Measurements from ENCODE around the gene FETUB. TPM values are rescaled to one million over a fixed set of nuclear protein-coding genes. Genes with fewer than 3 reads are reported as not detected.
A peak's percentile ranks its signal among the peaks of the same experiment; 100 is the strongest.

Gene FETUB
- polyA plus RNA-seq, 1 donor, result not detected

- H3K4me3 ChIP-seq (ENCODE audit: low read length), result no peak overlapping the region
- H3K27me3 ChIP-seq (ENCODE audit: control insufficient read depth, insufficient read depth, low read length), result no peaks in the 10 kb centered on the region
- no peaks in the 10 kb centered on the region for H3K36me3 ChIP-seq (ENCODE audit: control insufficient read depth, insufficient read depth, low read length)
- no peak overlapping the region for H3K27ac ChIP-seq (ENCODE audit: low read length)
- WGBS (ENCODE audit: insufficient coverage, low lambda C conversion rate), result no CpG with 5 or more reads among the region's 3 CpGs
- DNase-seq, result no peak
- H3K9me3 ChIP-seq (ENCODE audit: control insufficient read depth, low read depth, low read length), result no peaks in the 10 kb centered on the region
- H3K4me1 ChIP-seq (ENCODE audit: control insufficient read depth, insufficient read depth, low read length), result no peaks in the 10 kb centered on the region
Observed at GRCh38 chr3:186651678-186652215, 11.5 kb downstream of the FETUB start.

GRCh38 chr3:186653080-186653707 is 13.0 kb downstream of the FETUB start:
- Histone ChIP-seq H3K4me1 (ENCODE audit: control insufficient read depth, insufficient read depth, low read length) (no peaks in the 10 kb centered on the region), H3K4me3 (ENCODE audit: low read length) (no peak overlapping the region), H3K36me3 (ENCODE audit: control insufficient read depth, insufficient read depth, low read length) (no peaks in the 10 kb centered on the region), H3K27me3 (ENCODE audit: control insufficient read depth, insufficient read depth, low read length) (no peaks in the 10 kb centered on the region), H3K27ac (ENCODE audit: low read length) (no peak overlapping the region), H3K9me3 (ENCODE audit: control insufficient read depth, low read depth, low read length) (no peaks in the 10 kb centered on the region)
- no peak for DNase-seq
- no CpG with 5 or more reads among the region's 7 CpGs for WGBS (ENCODE audit: insufficient coverage, low lambda C conversion rate)

GRCh38 chr3:186653984-186654383 is 13.8 kb downstream of the FETUB start:
- Histone ChIP-seq H3K9me3 (ENCODE audit: control insufficient read depth, low read depth, low read length) (no peaks in the 10 kb centered on the region), H3K27ac (ENCODE audit: low read length) (no peak overlapping the region)
- DNase-seq, result no peak

GRCh38 chr3:186663361-186664118 is 23.3 kb downstream of the FETUB start:
- WGBS (ENCODE audit: insufficient coverage, low lambda C conversion rate), result no CpG with 5 or more reads among the region's 7 CpGs
- no peak overlapping the region for H3K27ac ChIP-seq (ENCODE audit: low read length)
- no peaks in the 10 kb centered on the region for H3K27me3 ChIP-seq (ENCODE audit: control insufficient read depth, insufficient read depth, low read length)

More at GRCh38 chr3:186653984-186654383, 13.8 kb downstream of the FETUB start:
- Histone ChIP-seq H3K27me3 (ENCODE audit: control insufficient read depth, insufficient read depth, low read length) (no peaks in the 10 kb centered on the region), H3K4me3 (ENCODE audit: low read length) (no peak overlapping the region), H3K4me1 (ENCODE audit: control insufficient read depth, insufficient read depth, low read length) (no peaks in the 10 kb centered on the region), H3K36me3 (ENCODE audit: control insufficient read depth, insufficient read depth, low read length) (no peaks in the 10 kb centered on the region)
- WGBS (ENCODE audit: insufficient coverage, low lambda C conversion rate), result no CpG with 5 or more reads among the region's 6 CpGs

GRCh38 chr3:186664119-186664495 is 23.9 kb downstream of the FETUB start:
- no peak overlapping the region for H3K4me3 ChIP-seq (ENCODE audit: low read length)
- DNase-seq, result no peak
- H3K27me3 ChIP-seq (ENCODE audit: control insufficient read depth, insufficient read depth, low read length), result no peaks in the 10 kb centered on the region
- H3K9me3 ChIP-seq (ENCODE audit: control insufficient read depth, low read depth, low read length), result no peaks in the 10 kb centered on the region
- H3K4me1 ChIP-seq (ENCODE audit: control insufficient read depth, insufficient read depth, low read length), result no peaks in the 10 kb centered on the region
- H3K27ac ChIP-seq (ENCODE audit: low read length), result no peak overlapping the region
- no peaks in the 10 kb centered on the region for H3K36me3 ChIP-seq (ENCODE audit: control insufficient read depth, insufficient read depth, low read length)

More at GRCh38 chr3:186663361-186664118, 23.3 kb downstream of the FETUB start:
- no peak overlapping the region for H3K4me3 ChIP-seq (ENCODE audit: low read length)
- no peaks in the 10 kb centered on the region for H3K4me1 ChIP-seq (ENCODE audit: control insufficient read depth, insufficient read depth, low read length)
- no peaks in the 10 kb centered on the region for H3K36me3 ChIP-seq (ENCODE audit: control insufficient read depth, insufficient read depth, low read length)
- DNase-seq, result no peak
- no peaks in the 10 kb centered on the region for H3K9me3 ChIP-seq (ENCODE audit: control insufficient read depth, low read depth, low read length)

GRCh38 chr3:186664506-186664905 is 24.3 kb downstream of the FETUB start:
- Histone ChIP-seq H3K4me1 (ENCODE audit: control insufficient read depth, insufficient read depth, low read length) (no peaks in the 10 kb centered on the region), H3K9me3 (ENCODE audit: control insufficient read depth, low read depth, low read length) (no peaks in the 10 kb centered on the region), H3K27me3 (ENCODE audit: control insufficient read depth, insufficient read depth, low read length) (no peaks in the 10 kb centered on the region), H3K4me3 (ENCODE audit: low read length) (no peak overlapping the region), H3K27ac (ENCODE audit: low read length) (no peak overlapping the region), H3K36me3 (ENCODE audit: control insufficient read depth, insufficient read depth, low read length) (no peaks in the 10 kb centered on the region)
- WGBS (ENCODE audit: insufficient coverage, low lambda C conversion rate), result no CpG with 5 or more reads among the region's 4 CpGs
- no peak for DNase-seq

- Histone ChIP-seq H3K27ac (ENCODE audit: low read length) (no peak within 1 kb of the TSS), H3K9me3 (ENCODE audit: control insufficient read depth, low read depth, low read length) (no peaks in the 10 kb centered on the region), H3K4me3 (ENCODE audit: low read length) (no peak within 1 kb of the TSS), H3K27me3 (ENCODE audit: control insufficient read depth, insufficient read depth, low read length) (no peaks in the 10 kb centered on the region), H3K4me1 (ENCODE audit: control insufficient read depth, insufficient read depth, low read length) (no peaks in the 10 kb centered on the region), H3K36me3 (ENCODE audit: control insufficient read depth, insufficient read depth, low read length) (no peaks in the 10 kb centered on the region)
- no peak for DNase-seq
- no CpG with 5 or more reads among the region's 8 CpGs for WGBS (ENCODE audit: insufficient coverage, low lambda C conversion rate)
Observed at GRCh38 chr3:186665625-186666188, 25.5 kb downstream of the FETUB start, which contains the start of gene HRG. TSS of gene HRG (plus strand) at chr3:186666014. CDS start at chr3:186666032, 18 bp downstream.

GRCh38 chr3:186668426-186668825 is 28.2 kb downstream of the FETUB start:
- H3K4me3 ChIP-seq (ENCODE audit: low read length), result no peak overlapping the region

GRCh38 chr3:186669378-186670084 is 29.3 kb downstream of the FETUB start:
- Histone ChIP-seq H3K36me3 (ENCODE audit: control insufficient read depth, insufficient read depth, low read length) (no peaks in the 10 kb centered on the region), H3K27me3 (ENCODE audit: control insufficient read depth, insufficient read depth, low read length) (peaks cover under 1% of the 10 kb centered on the region), H3K4me1 (ENCODE audit: control insufficient read depth, insufficient read depth, low read length) (no peaks in the 10 kb centered on the region), H3K27ac (ENCODE audit: low read length) (no peak overlapping the region), H3K9me3 (ENCODE audit: control insufficient read depth, low read depth, low read length) (no peaks in the 10 kb centered on the region), H3K4me3 (ENCODE audit: low read length) (no peak overlapping the region)
- no CpG with 5 or more reads among the region's 2 CpGs for WGBS (ENCODE audit: insufficient coverage, low lambda C conversion rate)
- peak in 1 of 2 donors; percentile 25 for DNase-seq

More at GRCh38 chr3:186668426-186668825, 28.2 kb downstream of the FETUB start:
- no peak overlapping the region for H3K27ac ChIP-seq (ENCODE audit: low read length)
- 100% methylated on average over 1 of the region's 6 CpGs for WGBS (ENCODE audit: insufficient coverage, low lambda C conversion rate)
- no peaks in the 10 kb centered on the region for H3K36me3 ChIP-seq (ENCODE audit: control insufficient read depth, insufficient read depth, low read length)
- H3K4me1 ChIP-seq (ENCODE audit: control insufficient read depth, insufficient read depth, low read length), result no peaks in the 10 kb centered on the region
- no peak for DNase-seq
- H3K9me3 ChIP-seq (ENCODE audit: control insufficient read depth, low read depth, low read length), result no peaks in the 10 kb centered on the region
- no peaks in the 10 kb centered on the region for H3K27me3 ChIP-seq (ENCODE audit: control insufficient read depth, insufficient read depth, low read length)

- Histone ChIP-seq H3K4me3 (ENCODE audit: low read length) (no peak overlapping the region), H3K9me3 (ENCODE audit: control insufficient read depth, low read depth, low read length) (no peaks in the 10 kb centered on the region), H3K36me3 (ENCODE audit: control insufficient read depth, insufficient read depth, low read length) (no peaks in the 10 kb centered on the region), H3K4me1 (ENCODE audit: control insufficient read depth, insufficient read depth, low read length) (no peaks in the 10 kb centered on the region), H3K27me3 (ENCODE audit: control insufficient read depth, insufficient read depth, low read length) (peaks cover 2% of the 10 kb centered on the region), H3K27ac (ENCODE audit: low read length) (no peak overlapping the region)
- DNase-seq, result no peak
Observed at GRCh38 chr3:186670155-186670554, 30.0 kb downstream of the FETUB start.

Data from large intestine (tissue), 3 donors.